Pons (tissue), 1 donor: Measurements from ENCODE around the gene LIN7C.

ENCODE experiments used
- DNase-seq: peaks from one replicate; pipeline ENCODE4 v3.0.0-alpha.2; 2016; ENCODE audit warnings: low spot score

The LIN7C gene

GRCh38 chr11:27509908-27510307 lies 3.3 kb upstream of the LIN7C start:
- DNase-seq, result no peak

GRCh38 chr11:27507557-27508322 lies 1.2 kb upstream of the LIN7C start:
- no peak for DNase-seq

GRCh38 chr11:27505781-27506180 lies 788 bp downstream of the LIN7C start:
- no peak for DNase-seq

- DNase-seq, result no peak
Measured at GRCh38 chr11:27504205-27504604, 2.4 kb downstream of the LIN7C start.

- no peak for DNase-seq
Measured at GRCh38 chr11:27501100-27501499, 5.5 kb downstream of the LIN7C start.

- no peak for DNase-seq
Measured at GRCh38 chr11:27497911-27498310, 8.7 kb downstream of the LIN7C start.

- DNase-seq, result peak; percentile 64
Measured at GRCh38 chr11:27497284-27497866, 9.2 kb downstream of the LIN7C start.

GRCh38 chr11:27496461-27496860 lies 10.1 kb downstream of the LIN7C start:
- no peak for DNase-seq

- no peak for DNase-seq
Measured at GRCh38 chr11:27495710-27496300, 10.8 kb downstream of the LIN7C start.

- DNase-seq, result no peak
Measured at GRCh38 chr11:27489092-27489491, 17.5 kb downstream of the LIN7C start.

GRCh38 chr11:27487706-27488105 lies 18.9 kb downstream of the LIN7C start:
- no peak for DNase-seq

- peak; percentile 87 for DNase-seq
Measured at GRCh38 chr11:27485930-27486773, 20.4 kb downstream of the LIN7C start.

- DNase-seq, result no peak
Measured at GRCh38 chr11:27482793-27483192, 23.8 kb downstream of the LIN7C start.

GRCh38 chr11:27481992-27482391 lies 24.6 kb downstream of the LIN7C start:
- no peak for DNase-seq

- DNase-seq, result no peak
Measured at GRCh38 chr11:27477831-27478230, 28.7 kb downstream of the LIN7C start.

- DNase-seq, result no peak
Measured at GRCh38 chr11:27477243-27477642, 29.3 kb downstream of the LIN7C start.

- DNase-seq, result no peak
Measured at GRCh38 chr11:27475622-27476021, 30.9 kb downstream of the LIN7C start.

GRCh38 chr11:27473017-27473406 lies 33.6 kb downstream of the LIN7C start:
- DNase-seq, result no peak

- DNase-seq, result peak; percentile 96
Measured at GRCh38 chr11:27472398-27473016, 34.1 kb downstream of the LIN7C start, which contains the start of gene LGR4. TSS of gene LGR4 (minus strand) at chr11:27472790. CDS start at chr11:27472302, 488 bp downstream.

GRCh38 chr11:27471589-27472397 lies 34.8 kb downstream of the LIN7C start:
- peak; percentile 32 for DNase-seq
